Measurements from ENCODE around the gene FBXW11. TPM values are rescaled to one million over a fixed set of nuclear protein-coding genes. Genes with fewer than 3 reads are reported as not detected.

The FBXW11 gene
- total and polyA plus RNA-seq, 10 of the 15 experiments (the other 5 are each of a cell fraction or from before 2014, with no cell fraction given): 4.3 to 61.5 (median 40.0) TPM

DNA sequence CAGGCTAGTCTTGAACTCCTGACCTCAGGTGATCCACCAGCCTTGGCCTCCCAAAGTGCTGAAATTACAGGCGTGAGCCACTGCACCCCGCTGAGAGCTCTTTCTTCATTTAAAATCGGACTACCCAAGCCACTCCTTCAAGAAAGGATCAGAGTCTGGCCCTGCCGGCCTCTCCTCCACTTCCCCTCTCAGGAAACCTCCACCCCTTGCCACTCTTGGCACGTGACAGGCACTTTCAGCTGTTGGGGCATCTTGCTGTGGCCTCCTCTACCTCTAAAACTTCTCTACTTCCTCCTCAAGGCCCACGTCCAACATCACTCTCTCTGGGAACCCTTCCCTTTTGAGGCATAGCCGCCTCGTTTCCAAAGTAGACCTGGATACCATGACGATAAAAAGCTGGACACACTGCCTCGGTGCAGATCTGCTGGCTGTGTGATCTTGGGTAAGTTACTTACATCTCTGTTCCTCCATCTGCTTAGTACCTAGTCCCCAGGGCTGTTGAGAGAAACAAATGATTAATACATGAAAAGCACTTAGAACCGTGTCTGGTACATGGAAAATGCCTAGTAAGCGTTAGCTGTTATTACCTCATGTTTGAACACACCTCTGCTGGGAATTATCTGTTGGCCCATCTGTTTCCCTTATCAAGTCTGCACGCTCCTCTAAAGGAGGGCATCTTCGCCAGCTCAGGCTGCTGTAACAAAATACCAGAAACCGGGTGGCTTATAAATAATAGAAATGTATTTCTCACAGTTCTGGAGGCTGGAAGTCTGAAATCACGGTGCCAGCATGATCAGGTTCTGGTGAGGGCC is 165.5 kb downstream of the FBXW11 start:
- intact Hi-C loops (cut with micrococcal nuclease; ENCODE audit: unreplicated experiment) (no loop called here), in situ Hi-C loops (cut with MboI) (no loop called here)
- Histone ChIP-seq H3K4me3 (no peak overlapping the region), H2AFZ (ENCODE audit: control insufficient read depth, low read depth, low read length) (no peak overlapping the region), H3K36me3 (ENCODE audit: control insufficient read depth in 2 of 2, insufficient read depth in 2 of 2, low read length in 1 of 2) (no peaks in the 10 kb centered on the region), H3K27ac (ENCODE audit: control insufficient read depth, insufficient read depth) (no peak overlapping the region), H3K4me1 (ENCODE audit: control insufficient read depth, insufficient read depth, low read length) (no peaks in the 10 kb centered on the region), H3K27me3 (replicated peaks in 1 of 2; ENCODE audit: control insufficient read depth in 2 of 2, insufficient read depth in 2 of 2, low read length in 1 of 2) (no peaks in the 10 kb centered on the region), H3K79me2 (ENCODE audit: control insufficient read depth, insufficient read depth, low read length) (no peaks in the 10 kb centered on the region), H3K9me3 (replicated peaks; ENCODE audit: control insufficient read depth, insufficient read depth, low read length) (no peaks in the 10 kb centered on the region), H3K9ac (ENCODE audit: control insufficient read depth, insufficient read depth, low read length) (no peak overlapping the region), H3K4me2 (ENCODE audit: control insufficient read depth, insufficient read depth) (no peak overlapping the region), H4K20me1 (ENCODE audit: control insufficient read depth, insufficient read depth) (no peaks in the 10 kb centered on the region)
- ChIA-PET CTCF (no interaction called here), RAD21 (ENCODE audit: unreplicated experiment) (no interaction called here), POLR2A (interaction anchor here (0.6 kb wide), 1 partner anchor 246 kb away, joined by 3 read pairs; no protein-coding TSS in a partner anchor), SMC1A (ENCODE audit: uncharacterized antibody, unreplicated experiment) (no interaction called here)
- BruUV-seq (replicated peaks): no TSS peak
- FAIRE-seq (no peak), DNase-seq (ENCODE audit: low read depth, low spot score) (no peak), ATAC-seq (no peak)
- 54% methylated on average over 16 of the region's 16 CpGs for WGBS (ENCODE audit: insufficient coverage, insufficient replicate concordance, low lambda C conversion rate, missing lambda C conversion rate)
- TF ChIP-seq ZZZ3 (IDR thresholded peaks at IDR 0.05; ENCODE audit: control insufficient read depth, insufficient read length, low read depth) (no peak), KAT2A (conservative IDR thresholded peaks at IDR 0.05; ENCODE audit: control insufficient read depth, low read depth, low read length) (no peak), GATAD2B (conservative IDR thresholded peaks at IDR 0.05; ENCODE audit: low read depth) (no peak), PAX5 (IDR thresholded peaks at IDR 0.05; ENCODE audit: borderline replicate concordance, low read depth, low read length) (no peak), ETV6 (conservative IDR thresholded peaks at IDR 0.05 in 1 of 2, IDR thresholded peaks at IDR 0.05 in 1 of 2; ENCODE audit: borderline replicate concordance in 1 of 2, low read depth in 1 of 2) (no peak), CREM (IDR thresholded peaks at IDR 0.05; ENCODE audit: low read depth) (no peak), SMAD1 (IDR thresholded peaks at IDR 0.05; ENCODE audit: low read depth, partially characterized antibody) (no peak), NRF1 (conservative IDR thresholded peaks at IDR 0.05; ENCODE audit: low read depth, low read length) (no peak), JUNB (IDR thresholded peaks at IDR 0.05) (no peak), TCF12 (IDR thresholded peaks at IDR 0.05; ENCODE audit: low read depth, low read length) (no peak), MXI1 (IDR thresholded peaks at IDR 0.05; ENCODE audit: low read depth, low read length) (no peak), GABPA (IDR thresholded peaks at IDR 0.05; ENCODE audit: low read depth) (no peak), HDAC6 (IDR thresholded peaks at IDR 0.05; ENCODE audit: unreplicated experiment) (no peak), CHD4 (IDR thresholded peaks at IDR 0.05) (no peak)
- TF ChIP-seq, protein P1, sequence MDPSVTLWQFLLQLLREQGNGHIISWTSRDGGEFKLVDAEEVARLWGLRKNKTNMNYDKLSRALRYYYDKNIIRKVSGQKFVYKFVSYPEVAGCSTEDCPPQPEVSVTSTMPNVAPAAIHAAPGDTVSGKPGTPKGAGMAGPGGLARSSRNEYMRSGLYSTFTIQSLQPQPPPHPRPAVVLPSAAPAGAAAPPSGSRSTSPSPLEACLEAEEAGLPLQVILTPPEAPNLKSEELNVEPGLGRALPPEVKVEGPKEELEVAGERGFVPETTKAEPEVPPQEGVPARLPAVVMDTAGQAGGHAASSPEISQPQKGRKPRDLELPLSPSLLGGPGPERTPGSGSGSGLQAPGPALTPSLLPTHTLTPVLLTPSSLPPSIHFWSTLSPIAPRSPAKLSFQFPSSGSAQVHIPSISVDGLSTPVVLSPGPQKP (IDR thresholded peaks at IDR 0.05; ENCODE audit: low read depth, low read length): no peak
- TF ChIP-seq, protein P2, sequence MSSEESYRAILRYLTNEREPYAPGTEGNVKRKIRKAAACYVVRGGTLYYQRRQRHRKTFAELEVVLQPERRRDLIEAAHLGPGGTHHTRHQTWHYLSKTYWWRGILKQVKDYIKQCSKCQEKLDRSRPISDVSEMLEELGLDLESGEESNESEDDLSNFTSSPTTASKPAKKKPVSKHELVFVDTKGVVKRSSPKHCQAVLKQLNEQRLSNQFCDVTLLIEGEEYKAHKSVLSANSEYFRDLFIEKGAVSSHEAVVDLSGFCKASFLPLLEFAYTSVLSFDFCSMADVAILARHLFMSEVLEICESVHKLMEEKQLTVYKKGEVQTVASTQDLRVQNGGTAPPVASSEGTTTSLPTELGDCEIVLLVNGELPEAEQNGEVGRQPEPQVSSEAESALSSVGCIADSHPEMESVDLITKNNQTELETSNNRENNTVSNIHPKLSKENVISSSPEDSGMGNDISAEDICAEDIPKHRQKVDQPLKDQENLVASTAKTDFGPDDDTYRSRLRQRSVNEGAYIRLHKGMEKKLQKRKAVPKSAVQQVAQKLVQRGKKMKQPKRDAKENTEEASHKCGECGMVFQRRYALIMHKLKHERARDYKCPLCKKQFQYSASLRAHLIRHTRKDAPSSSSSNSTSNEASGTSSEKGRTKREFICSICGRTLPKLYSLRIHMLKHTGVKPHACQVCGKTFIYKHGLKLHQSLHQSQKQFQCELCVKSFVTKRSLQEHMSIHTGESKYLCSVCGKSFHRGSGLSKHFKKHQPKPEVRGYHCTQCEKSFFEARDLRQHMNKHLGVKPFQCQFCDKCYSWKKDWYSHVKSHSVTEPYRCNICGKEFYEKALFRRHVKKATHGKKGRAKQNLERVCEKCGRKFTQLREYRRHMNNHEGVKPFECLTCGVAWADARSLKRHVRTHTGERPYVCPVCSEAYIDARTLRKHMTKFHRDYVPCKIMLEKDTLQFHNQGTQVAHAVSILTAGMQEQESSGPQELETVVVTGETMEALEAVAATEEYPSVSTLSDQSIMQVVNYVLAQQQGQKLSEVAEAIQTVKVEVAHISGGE (CRISPR knock-in tag; IDR thresholded peaks at IDR 0.05): no peak
- TF ChIP-seq, protein P3, sequence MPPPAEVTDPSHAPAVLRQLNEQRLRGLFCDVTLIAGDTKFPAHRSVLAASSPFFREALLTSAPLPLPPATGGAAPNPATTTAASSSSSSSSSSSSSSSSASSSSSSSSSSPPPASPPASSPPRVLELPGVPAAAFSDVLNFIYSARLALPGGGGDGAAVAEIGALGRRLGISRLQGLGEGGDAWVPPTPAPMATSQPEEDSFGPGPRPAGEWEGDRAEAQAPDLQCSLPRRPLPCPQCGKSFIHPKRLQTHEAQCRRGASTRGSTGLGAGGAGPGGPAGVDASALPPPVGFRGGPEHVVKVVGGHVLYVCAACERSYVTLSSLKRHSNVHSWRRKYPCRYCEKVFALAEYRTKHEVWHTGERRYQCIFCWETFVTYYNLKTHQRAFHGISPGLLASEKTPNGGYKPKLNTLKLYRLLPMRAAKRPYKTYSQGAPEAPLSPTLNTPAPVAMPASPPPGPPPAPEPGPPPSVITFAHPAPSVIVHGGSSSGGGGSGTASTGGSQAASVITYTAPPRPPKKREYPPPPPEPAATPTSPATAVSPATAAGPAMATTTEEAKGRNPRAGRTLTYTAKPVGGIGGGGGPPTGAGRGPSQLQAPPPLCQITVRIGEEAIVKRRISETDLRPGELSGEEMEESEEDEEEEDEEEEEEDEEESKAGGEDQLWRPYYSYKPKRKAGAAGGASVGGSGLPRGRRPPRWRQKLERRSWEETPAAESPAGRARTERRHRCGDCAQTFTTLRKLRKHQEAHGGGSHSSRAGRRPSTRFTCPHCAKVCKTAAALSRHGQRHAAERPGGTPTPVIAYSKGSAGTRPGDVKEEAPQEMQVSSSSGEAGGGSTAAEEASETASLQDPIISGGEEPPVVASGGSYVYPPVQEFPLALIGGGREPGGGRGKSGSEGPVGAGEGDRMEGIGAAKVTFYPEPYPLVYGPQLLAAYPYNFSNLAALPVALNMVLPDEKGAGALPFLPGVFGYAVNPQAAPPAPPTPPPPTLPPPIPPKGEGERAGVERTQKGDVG (CRISPR knock-in tag; IDR thresholded peaks at IDR 0.05): no peak
